Adipose tissue (tissue), 3 donors: ENCODE measurements around the gene WNK1. TPM values are rescaled to one million over a fixed set of nuclear protein-coding genes. Genes with fewer than 3 reads are reported as not detected.

ENCODE experiments used
- H3K27ac ChIP-seq: one replicate; pipeline ENCODE4 v1.5.1; 2013; ENCODE audit warnings: low read depth, low read length
- WGBS, 3 donors: extraction: QIAGEN DNeasy Blood & Tissue Kit; methylation state at CpG; one replicate each; pipeline ENCODE4 v1.1.7; 2013; 5-methylcytosine and 5-hydroxymethylcytosine counted together
- polyA plus RNA-seq, 3 donors: library from polyadenylated mRNA; stranded (reverse); fragments of 200-250 nt; gene quantifications; one replicate each; pipeline ENCODE4 v1.2.3, GENCODE V29; 2013
- donor health status: healthy with polysubstance abuse.
- donor health status: Bipolar disorder and iron deficiency.
- donor health status: healthy.

WNK1 gene
- polyA plus RNA-seq, 3 donors = 15.9 to 73.8 (median 67.0) TPM

- no peak overlapping the region for H3K27ac ChIP-seq
- 11 to 74% (median 46%) methylated on average over 1 of the region's 1 CpG for WGBS, 3 donors
Measured at GRCh38 chr12:951176-951575, 198.8 kb downstream of the WNK1 start.

- WGBS, 3 donors = 73 to 77% (median 75%) methylated on average over 7 of the region's 7 CpGs
- H3K27ac ChIP-seq = no peak overlapping the region
Measured at GRCh38 chr12:953776-954175, 201.4 kb downstream of the WNK1 start.

- H3K27ac ChIP-seq = no peak overlapping the region
Measured at GRCh38 chr12:954741-955140, 202.4 kb downstream of the WNK1 start.

GRCh38 chr12:955939-956338 is 203.6 kb downstream of the WNK1 start:
- 90 to 93% (median 92%) methylated on average over 6 of the region's 6 CpGs for WGBS, 3 donors
- H3K27ac ChIP-seq = no peak overlapping the region

GRCh38 chr12:958588-959123 is 206.3 kb downstream of the WNK1 start:
- WGBS, 3 donors = 45 to 68% (median 59%) methylated on average over 8 of the region's 8 CpGs
- H3K27ac ChIP-seq = no peak overlapping the region

Other genes starting within 250 kb of the WNK1 start
- gene NINJ2, start 89.1 kb upstream of the WNK1 start, polyA plus RNA-seq = 10 to 100 TPM in 2 of 3 donors, 1 to 10 TPM in 1; 1.4 to 30.5 (median 19.5) TPM
- 1 to 10 TPM; 5.0 to 6.3 (median 5.2) TPM for gene RAD52, start 197.1 kb downstream of the WNK1 start, polyA plus RNA-seq
- gene ERC1, start 238.6 kb downstream of the WNK1 start, polyA plus RNA-seq = 10 to 100 TPM in 2 of 3 donors, 1 to 10 TPM in 1; 4.0 to 16.4 (median 12.8) TPM